ENCODE measurements around the gene GRWD1. TPM values are rescaled to one million over a fixed set of nuclear protein-coding genes. Genes with fewer than 3 reads are reported as not detected.
"Not testable (repeated sequence)": the region's sequence is repeated elsewhere in the genome, so short reads cannot be mapped to it uniquely, and the experiment has no call there.

GRWD1 gene
- total RNA-seq, 1 donor from 2014 or later = 71.4 TPM

DNA sequence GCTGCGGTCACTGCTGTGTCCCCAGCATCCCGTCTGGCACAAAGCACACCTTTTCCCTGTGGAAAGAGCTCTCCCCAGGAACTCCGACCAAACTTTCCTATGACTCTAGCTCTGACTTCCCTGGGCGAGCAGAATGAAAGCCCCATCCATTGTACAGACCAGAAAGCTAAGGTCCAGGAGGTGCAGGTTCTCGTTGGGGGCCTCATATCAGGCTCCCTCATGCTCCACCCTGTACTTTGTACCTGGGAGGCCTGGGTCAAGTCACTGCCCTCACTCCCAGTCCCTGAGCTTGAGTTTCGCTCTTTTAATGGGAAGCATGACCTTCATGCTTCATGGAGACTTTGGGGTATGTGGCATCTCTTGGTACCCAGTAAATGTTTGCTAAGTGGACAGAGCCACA lies 41.8 kb downstream of the GRWD1 start:
- Mint-ChIP-seq H3K27me3 (peaks cover 8% of the 10 kb centered on the region), H3K4me3 (no peak overlapping the region), H3K36me3 (ENCODE audit: low read depth) (no peaks in the 10 kb centered on the region), H3K27ac (no peak overlapping the region), H3K4me1 (peaks cover 24% of the 10 kb centered on the region), H3K9me3 (no peaks in the 10 kb centered on the region)
- ChIA-PET POLR2A (interaction anchor here (0.6 to 1.0 kb wide), 3 partner anchors 15 to 121 kb away, joined by 3 to 5 read pairs (median 4); no protein-coding TSS in a partner anchor), CTCF (interaction anchor here (0.8 to 3.9 kb wide), 4 partner anchors 19 to 121 kb away, joined by 3 to 27 read pairs (median 15); no protein-coding TSS in a partner anchor)
- TF ChIP-seq, protein P1, sequence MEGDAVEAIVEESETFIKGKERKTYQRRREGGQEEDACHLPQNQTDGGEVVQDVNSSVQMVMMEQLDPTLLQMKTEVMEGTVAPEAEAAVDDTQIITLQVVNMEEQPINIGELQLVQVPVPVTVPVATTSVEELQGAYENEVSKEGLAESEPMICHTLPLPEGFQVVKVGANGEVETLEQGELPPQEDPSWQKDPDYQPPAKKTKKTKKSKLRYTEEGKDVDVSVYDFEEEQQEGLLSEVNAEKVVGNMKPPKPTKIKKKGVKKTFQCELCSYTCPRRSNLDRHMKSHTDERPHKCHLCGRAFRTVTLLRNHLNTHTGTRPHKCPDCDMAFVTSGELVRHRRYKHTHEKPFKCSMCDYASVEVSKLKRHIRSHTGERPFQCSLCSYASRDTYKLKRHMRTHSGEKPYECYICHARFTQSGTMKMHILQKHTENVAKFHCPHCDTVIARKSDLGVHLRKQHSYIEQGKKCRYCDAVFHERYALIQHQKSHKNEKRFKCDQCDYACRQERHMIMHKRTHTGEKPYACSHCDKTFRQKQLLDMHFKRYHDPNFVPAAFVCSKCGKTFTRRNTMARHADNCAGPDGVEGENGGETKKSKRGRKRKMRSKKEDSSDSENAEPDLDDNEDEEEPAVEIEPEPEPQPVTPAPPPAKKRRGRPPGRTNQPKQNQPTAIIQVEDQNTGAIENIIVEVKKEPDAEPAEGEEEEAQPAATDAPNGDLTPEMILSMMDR (IDR thresholded peaks at IDR 0.05) = no peak
- DNase-seq (no peak), ATAC-seq (ENCODE audit: low read depth) (no peak)
- intact Hi-C loops (cut with micrococcal nuclease) = no loop called here

DNA sequence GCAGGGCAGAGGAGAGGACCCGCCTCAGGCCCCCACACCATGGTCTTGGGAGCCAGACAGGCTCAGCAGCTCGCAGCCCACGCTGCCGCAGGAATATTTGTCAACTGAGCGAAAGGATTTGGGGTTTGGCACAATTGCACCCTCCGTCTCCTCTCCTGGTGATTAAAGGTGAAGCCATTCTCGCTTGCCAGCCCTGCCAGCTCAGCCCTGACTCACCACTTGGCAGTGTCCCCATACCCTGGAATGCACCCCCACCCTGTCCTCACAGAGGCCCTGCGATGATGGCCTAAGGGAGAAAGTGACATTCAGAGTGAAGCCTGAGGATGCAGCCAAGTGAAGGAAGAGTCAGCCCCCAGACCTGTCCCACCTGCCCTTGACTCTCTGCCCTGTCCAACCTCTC lies 42.2 kb downstream of the GRWD1 start:
- H3K9me3 Mint-ChIP-seq = no peaks in the 10 kb centered on the region
- H3K27me3 Mint-ChIP-seq = peaks cover 12% of the 10 kb centered on the region
- ChIA-PET POLR2A (interaction anchor here (0.6 to 1.0 kb wide), 5 partner anchors 15 to 121 kb away, joined by 3 to 5 read pairs (median 4); no protein-coding TSS in a partner anchor), CTCF (interaction anchor here (1.0 to 3.9 kb wide), 3 partner anchors 96 to 121 kb away, joined by 4 to 27 read pairs (median 26); no protein-coding TSS in a partner anchor)
- H3K4me1 Mint-ChIP-seq = peaks cover 28% of the 10 kb centered on the region
- TF ChIP-seq, protein P1 (IDR thresholded peaks at IDR 0.05) = no peak
- intact Hi-C loops (cut with micrococcal nuclease) = no loop called here
- no peak overlapping the region for H3K4me3 Mint-ChIP-seq
- DNase-seq (no peak), ATAC-seq (ENCODE audit: low read depth) (no peak)
- H3K27ac Mint-ChIP-seq = no peak overlapping the region
- no peaks in the 10 kb centered on the region for H3K36me3 Mint-ChIP-seq (ENCODE audit: low read depth)

DNA sequence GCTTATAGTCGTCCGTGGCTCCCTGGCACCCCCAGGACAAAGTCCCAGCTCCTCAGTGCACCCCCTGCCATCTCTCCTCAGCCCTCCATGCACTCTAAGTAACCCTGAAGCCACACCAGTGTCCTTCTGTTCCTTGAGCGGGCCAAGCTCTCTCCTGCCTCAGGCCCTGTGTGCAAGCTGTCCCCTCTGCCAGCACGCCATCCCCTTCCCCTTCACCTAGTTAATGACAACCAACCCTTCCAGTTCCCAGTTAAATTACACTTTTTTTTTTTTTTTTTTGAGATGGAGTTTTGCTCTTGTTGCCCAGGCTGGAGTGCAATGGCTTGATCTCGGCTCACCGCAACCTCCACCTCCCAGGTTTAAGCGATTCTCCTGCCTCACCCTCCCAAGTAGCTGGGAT lies 42.7 kb downstream of the GRWD1 start:
- H3K4me3 Mint-ChIP-seq; intact Hi-C loops (cut with micrococcal nuclease); H3K9me3 Mint-ChIP-seq; DNase-seq; H3K27ac Mint-ChIP-seq; ATAC-seq (ENCODE audit: low read depth); H3K36me3 Mint-ChIP-seq (ENCODE audit: low read depth): not testable (repeated sequence)
- ChIA-PET POLR2A (interaction anchor here (0.6 to 2.3 kb wide), 9 partner anchors 19 to 467 kb away, joined by 3 to 9 read pairs (median 5); partner anchors contain the start of gene CYTH2), CTCF (interaction anchor here (1.3 to 3.9 kb wide), 5 partner anchors 8 to 120 kb away, joined by 4 to 40 read pairs (median 26); no protein-coding TSS in a partner anchor)
- Mint-ChIP-seq H3K4me1 (peaks cover 32% of the 10 kb centered on the region), H3K27me3 (peaks cover 13% of the 10 kb centered on the region)

DNA sequence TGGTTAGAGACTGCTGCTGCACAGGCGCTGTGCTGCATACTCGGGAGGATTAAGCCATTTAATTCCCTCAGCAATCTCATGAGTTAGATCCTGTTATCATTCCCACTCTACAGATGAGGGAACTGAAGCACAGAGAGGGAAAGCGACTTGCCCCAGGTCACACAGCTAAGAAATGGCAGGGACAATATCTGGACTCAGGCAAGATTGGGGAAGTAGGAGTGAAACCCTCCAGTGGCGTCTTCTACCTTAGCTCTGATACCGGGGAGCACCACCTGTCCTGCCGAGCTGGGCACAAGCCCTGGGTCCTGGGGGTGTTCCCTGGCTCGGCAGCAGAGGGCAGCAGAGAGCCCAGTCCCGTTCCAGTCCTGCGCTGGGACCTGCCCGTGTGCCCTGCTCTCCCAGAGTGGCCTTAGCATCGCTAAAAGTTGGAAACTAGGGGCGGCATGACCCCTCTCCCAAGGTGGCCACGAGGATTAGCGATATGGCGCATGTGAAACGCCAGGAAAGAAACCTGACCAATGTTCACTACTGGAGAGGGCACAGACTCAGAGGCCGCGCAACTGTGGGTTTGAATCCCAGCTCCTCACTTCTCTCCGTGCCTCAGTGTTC lies 43.9 kb downstream of the GRWD1 start:
- CTCF ChIA-PET = interaction anchor here (0.5 to 3.9 kb wide), 17 partner anchors 9 to 148 kb away, joined by 3 to 40 read pairs (median 6); partner anchors contain the start of genes GRWD1 and KDELR1
- intact Hi-C loops (cut with micrococcal nuclease) = loop anchor here (1.0 to 10.0 kb wide), 6 partner anchors 20 to 225 kb away; partner anchors contain the start of genes CYTH2 and KDELR1
- H3K27me3 Mint-ChIP-seq = peaks cover 19% of the 10 kb centered on the region
- H3K9me3 Mint-ChIP-seq = no peaks in the 10 kb centered on the region
- H3K36me3 Mint-ChIP-seq (ENCODE audit: low read depth) = no peaks in the 10 kb centered on the region
- no peak overlapping the region for H3K27ac Mint-ChIP-seq
- TF ChIP-seq, protein P1 (IDR thresholded peaks at IDR 0.05) = peak; percentile 83
- peak; percentile 42 for ATAC-seq (ENCODE audit: low read depth)
- H3K4me3 Mint-ChIP-seq = peak overlapping the region; percentile 79
- DNase-seq = peak; percentile 82
- peaks cover 40% of the 10 kb centered on the region for H3K4me1 Mint-ChIP-seq
- POLR2A ChIA-PET = interaction anchor here (0.6 to 2.3 kb wide), 15 partner anchors 8 to 156 kb away, joined by 3 to 11 read pairs (median 4); partner anchors contain the start of genes CYTH2, GRWD1, RPL18 and SPHK2

DNA sequence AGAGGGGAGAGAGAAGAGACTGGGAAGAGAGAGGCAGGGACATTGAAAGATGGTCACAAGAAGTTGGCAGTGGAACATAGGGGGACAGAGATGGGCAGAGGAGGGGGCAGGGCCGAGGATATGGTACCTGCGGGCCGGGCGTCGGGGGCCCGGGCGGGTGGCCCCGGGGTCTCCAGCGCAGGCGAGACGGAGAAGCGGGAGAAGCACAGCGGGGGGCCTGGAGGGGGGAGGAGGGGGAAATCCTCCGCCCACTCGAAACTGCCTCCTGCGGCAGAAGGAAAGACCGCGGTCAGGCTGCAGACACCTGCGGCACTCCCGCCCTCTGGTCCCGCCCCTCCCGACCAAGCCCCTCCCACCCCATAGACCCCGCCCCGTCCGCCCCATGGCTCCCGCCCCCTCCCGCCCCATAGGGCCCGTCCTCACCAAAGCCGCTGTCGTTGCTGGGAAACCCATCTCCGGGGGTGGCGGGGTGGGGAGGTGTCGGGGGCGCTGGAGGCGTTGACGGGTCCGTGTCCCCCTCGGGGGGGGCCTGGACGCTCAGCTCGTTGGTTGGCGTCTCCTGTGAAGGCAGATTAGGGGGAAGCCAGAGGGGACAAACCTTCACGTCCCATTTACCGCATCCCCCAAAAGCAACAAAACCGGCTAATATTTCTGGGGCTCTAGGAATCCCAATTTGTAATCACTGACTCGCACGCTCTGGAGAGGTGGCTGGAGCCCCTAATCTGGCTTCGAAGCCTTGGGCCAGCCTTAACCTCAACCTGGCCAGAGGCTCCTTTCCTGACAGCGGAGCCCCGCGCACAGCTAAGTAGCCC lies 45.4 kb downstream of the GRWD1 start:
- peak; percentile 56 for DNase-seq
- peak overlapping the region; percentile 79 for H3K4me3 Mint-ChIP-seq
- H3K36me3 Mint-ChIP-seq (ENCODE audit: low read depth) = no peaks in the 10 kb centered on the region
- intact Hi-C loops (cut with micrococcal nuclease) = loop anchor here (1.0 to 10.0 kb wide), 6 partner anchors 11 to 226 kb away; partner anchors contain the start of genes CYTH2, GRWD1 and KDELR1
- H3K9me3 Mint-ChIP-seq = no peaks in the 10 kb centered on the region
- peak overlapping the region; percentile 78 for H3K27ac Mint-ChIP-seq
- CTCF ChIA-PET = interaction anchor here (0.9 to 3.8 kb wide), 6 partner anchors 10 to 100 kb away, joined by 3 to 40 read pairs (median 12); partner anchors contain the start of gene KDELR1
- POLR2A ChIA-PET = interaction anchor here (0.6 to 2.3 kb wide), 8 partner anchors 86 to 890 kb away, joined by 3 to 11 read pairs (median 6); partner anchors contain the start of genes RPL18 and SPHK2
- H3K4me1 Mint-ChIP-seq = peaks cover 41% of the 10 kb centered on the region
- TF ChIP-seq, protein P1 (IDR thresholded peaks at IDR 0.05) = no peak
- ATAC-seq (ENCODE audit: low read depth) = peak; percentile 38
- peaks cover 27% of the 10 kb centered on the region for H3K27me3 Mint-ChIP-seq
